HG03565 (cell line): Measurements from ENCODE around the gene RGS13.
A peak's percentile ranks its signal among the peaks of the same experiment; 100 is the strongest.
"Not testable (repeated sequence)": the region's sequence is repeated elsewhere in the genome, so short reads cannot be mapped to it uniquely, and the experiment has no call there.

ENCODE experiments used
- ATAC-seq: cut with Tn5 transposase; IDR thresholded peaks from one replicate; pipeline ENCODE4 v1.9.1; 2021; ENCODE audit warnings: mild to moderate bottlenecking, moderate library complexity; ENCODE audit not compliant: unreplicated experiment

The RGS13 gene

DNA sequence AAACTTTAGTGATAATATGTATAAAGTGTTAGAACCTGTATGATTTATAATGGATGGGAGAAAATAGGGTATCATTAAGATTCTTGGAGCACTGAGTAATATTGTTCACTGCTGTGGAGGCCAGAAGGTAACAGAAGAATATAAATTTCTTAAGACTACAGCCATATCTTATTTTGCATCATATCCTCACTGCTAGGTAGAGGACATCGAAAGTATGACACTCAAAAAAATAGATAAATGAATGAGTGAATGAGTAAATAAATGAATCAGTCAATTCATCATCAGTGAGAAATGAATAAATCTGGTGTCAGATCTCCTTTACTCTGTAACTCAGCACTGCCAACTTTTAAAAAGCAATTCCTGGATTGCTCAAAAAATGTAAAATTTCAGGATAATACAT lies 33.2 kb downstream of the RGS13 start:
- no peak for ATAC-seq

DNA sequence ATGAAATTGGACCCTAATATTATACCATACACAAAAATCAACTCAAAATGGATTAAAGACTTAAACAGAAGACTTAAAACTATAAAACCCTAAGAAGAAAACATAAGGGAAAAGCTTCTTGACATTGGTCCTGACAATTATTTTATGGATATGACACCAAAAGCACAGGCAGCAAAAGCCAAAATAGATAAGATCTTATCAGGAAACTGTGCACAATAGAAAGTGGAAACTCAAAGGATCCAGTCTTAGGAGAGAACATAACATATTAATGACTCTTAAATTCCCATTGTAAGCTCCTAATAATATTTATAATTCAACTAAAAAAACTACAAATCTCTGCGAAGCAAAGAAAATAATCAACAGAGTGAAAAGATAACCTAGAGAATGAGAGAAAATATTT lies 39.8 kb downstream of the RGS13 start:
- ATAC-seq = no peak

DNA sequence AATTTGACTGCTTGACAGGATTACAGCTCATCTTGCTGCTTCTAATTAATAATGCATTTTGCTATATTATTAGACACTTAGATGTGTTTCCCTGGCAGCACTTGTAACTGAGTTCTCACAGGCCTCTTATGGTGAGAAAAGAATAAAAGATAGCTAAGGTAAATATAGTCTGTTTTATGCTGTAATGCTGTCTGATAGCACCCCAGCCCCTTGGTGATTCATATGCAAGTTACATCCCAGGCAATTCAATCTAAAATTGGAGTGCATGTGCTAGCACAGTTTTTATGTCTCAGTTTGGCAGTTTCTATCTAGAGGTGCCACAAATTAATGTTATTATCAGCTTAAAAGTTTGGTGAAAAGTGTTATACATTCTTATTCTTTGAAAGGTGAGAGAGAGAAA lies 42.2 kb downstream of the RGS13 start:
- ATAC-seq = no peak

DNA sequence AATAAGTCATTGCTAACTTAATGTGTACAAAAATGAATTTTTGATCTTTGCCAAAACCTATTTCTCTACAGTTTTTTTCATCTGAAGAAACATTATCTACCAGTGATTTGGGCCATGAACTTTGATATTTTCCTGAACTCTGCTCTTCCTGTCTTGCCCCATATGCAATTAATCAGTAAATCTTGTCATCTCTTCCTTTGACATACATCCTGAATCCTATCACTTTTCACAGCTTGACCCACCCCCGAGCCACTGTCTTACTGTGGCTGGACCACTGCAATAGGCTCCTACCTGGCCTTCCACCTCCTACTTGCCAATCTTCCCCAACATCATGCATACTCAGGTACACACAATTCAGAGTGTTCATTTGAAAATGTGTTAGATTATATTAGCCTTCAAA lies 46.4 kb downstream of the RGS13 start:
- no peak for ATAC-seq

DNA sequence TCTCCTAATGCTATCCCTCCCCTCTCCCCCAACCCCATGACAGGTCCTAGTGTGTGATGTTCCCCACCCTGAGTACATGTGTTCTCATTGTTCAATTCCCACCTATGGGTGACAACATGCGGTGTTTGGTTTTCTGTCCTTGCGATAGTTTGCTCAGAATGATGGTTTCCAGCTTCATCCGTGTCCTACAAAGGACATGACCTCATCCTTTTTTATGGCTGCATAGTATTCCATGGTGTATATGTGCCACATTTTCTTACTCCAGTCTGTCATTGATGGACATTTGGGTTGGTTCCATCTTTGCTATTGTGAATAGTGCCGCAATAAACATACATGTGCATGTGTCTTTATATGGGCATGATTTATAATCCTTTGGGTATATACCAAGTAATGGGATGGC lies 47.1 kb downstream of the RGS13 start:
- ATAC-seq = not testable (repeated sequence)

DNA sequence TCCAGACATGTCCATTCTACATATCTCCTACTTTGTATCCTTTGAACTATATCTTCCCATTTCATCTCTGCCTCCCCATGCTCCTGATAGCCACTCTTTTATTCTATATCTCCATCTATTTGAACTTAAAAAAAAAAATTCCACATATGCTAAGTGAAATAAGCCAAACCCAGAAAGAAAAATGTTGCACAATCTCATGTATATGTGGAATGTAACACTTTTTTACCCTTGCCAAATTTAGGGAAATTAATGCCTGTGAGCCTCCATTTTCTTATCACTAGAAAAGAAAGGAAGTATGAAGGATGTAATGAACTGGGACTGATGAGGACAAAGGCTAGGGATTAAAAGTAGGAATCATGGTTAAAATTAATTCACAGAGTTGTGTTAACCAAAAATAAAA lies 53.5 kb downstream of the RGS13 start:
- ATAC-seq = no peak

DNA sequence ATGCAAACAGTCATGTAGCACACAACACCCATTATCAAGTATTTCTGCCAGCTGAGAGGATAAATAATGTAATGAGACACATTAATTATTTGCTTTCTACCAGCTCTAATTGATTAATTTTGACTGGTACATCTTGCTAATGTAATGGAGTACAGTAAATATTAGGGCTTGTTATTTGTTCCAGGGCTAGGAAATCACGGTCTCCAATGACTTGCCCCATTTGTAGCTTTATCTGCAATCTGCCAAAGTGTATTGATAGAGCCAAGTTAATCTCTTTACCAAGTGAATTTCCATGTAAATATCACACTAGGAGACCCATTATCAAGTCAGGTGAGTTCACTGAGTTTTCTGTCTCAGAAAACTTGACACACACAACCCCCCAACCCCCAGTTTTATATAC lies 55.1 kb downstream of the RGS13 start:
- ATAC-seq = no peak

DNA sequence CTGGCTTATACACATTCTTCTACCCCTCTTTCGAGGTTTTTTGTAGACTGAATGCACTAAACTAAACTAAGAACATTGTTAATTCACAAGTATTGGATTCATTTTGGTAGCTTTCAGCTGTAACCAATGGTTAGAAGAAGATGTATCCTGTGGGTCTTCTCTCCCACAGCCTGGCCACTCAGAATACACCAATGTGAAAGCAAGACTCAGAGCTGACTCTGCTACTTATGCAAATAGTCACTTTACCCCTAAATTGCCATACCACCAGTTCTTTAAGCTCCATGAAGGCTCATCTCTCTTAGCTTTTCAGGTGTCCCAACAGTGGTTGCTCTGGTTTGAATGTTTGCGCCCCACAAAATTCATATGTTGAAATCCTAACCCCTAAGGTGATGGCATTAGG lies 60.1 kb downstream of the RGS13 start:
- ATAC-seq = no peak

DNA sequence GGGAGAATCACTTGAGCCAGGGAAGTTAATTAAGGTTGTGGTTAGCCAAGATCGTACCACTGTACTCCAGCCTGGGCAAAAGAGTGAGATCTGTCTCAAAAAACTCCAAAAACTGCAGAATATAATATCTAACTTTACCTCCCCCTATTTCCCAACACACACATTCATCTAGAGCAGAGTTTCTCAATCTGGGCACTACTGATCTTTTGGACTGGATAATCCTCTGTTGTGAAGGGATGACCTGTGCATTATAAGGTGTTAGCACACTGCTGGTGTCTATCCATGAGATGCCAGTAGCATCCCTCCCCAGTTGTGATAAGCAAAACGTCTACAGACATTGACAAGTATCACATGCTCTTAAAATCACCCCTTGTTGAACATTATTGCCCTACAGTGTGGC lies 61.8 kb downstream of the RGS13 start:
- ATAC-seq = no peak

DNA sequence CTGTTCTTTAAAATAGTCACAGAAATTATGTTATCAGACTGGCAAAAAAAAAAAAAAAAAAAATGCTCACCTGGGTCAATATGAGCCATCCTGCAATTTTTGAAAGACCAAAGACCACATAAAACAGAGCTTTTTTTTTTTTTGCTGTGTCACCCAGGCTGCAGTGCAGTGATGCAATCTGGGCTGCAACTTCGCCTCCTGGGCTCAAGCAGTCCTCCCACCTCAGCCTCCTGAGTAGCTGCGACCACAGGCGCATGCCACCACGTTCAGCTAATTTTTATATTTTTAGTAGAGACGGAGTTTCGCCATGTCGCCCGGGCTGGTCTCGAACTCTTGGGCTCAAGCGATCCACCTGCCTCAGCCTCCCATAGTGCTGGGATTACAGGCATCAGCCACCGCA lies 62.8 kb downstream of the RGS13 start:
- no peak for ATAC-seq

DNA sequence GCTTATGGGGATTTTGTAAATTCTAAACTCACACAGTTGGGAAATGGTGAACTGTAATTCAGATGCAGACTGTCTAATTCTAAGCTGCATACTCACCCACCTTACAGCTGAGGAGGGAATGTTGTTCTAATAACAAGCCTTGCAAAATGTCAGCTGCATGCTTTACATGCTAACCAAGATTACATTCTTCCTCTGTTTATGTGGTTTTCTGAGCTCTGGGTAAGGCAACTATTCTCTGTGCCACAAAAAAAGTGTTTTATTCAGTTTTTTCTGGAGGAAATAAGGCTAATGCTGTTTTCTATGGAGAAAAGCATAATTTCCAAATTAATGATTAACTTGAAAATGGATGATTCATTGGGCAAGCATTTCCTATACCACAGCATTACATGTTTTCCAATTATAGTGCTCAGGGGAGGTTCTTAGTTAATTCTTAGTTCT lies 64.9 kb downstream of the RGS13 start:
- ATAC-seq = no peak

DNA sequence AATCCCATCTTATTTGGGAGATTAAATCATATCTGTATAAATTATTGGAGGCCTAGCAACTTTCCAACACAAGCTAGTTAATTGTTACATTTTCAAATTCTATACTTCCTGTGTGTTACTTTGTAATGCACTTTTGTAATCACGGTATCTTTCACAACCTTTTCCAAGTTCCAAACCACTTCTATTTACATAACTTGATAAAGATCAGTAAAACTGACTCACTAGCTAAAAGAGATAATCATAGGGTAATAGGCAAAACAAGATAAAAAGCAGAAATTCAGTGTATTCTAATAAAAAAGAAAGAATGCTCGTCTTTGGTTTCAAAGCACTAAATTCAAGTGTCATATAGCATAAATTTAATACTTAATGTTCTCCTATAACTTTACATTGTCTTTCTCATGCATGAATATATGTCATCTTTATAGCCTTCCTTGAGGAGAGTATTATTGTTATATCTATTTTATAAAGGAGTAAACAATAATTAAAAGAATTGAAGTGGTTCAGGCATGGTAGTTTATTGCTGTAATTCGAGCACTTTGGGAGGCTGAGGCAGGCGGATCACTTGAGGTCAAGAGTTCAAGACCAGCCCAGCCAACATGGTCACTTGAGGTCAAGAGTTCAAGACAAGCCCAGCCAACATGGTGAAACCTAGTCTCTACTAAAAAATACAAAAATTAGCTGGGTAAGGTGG lies 66.4 kb downstream of the RGS13 start:
- ATAC-seq = no peak

DNA sequence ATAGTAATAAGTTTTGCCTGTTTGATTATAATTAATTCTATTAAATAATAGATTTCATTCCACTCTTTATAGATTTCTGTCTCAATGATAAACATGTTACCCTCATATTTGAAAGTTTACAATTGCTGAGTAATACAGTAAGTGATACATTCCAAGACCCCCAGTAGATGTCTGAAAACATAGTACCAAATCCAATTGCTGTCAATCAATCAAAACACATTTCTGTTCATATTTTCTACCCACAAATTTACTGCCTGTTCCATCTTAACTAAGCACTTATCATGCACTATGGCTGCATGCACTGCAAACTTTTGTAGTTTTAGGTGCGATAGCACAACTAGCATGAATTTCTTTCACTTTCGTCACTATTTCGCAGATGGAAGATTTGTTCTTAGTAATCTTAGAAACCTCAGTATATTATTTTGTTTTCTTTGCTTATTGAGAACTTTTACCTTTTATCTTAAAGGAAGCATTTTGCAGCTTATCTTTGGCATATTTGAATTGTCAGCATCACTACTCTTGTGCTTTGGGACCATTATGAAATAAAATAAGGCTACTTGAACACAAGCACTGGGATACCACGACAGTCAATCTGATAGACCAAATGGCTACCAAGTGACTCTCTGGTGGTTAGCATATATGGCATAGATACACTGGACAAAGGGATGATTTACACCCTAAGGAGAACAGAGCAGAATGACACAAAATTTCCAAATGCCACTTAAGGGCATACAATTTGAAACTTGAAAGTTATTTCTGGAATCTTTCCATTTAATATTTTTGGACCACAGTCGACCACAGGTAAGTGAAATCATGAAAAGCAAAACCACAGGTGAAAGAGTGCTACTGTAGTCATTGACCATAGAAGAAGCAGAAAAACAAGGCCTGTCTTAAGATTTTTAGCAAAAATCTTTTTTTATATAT lies 67.6 kb downstream of the RGS13 start:
- ATAC-seq = peak; percentile 79

DNA sequence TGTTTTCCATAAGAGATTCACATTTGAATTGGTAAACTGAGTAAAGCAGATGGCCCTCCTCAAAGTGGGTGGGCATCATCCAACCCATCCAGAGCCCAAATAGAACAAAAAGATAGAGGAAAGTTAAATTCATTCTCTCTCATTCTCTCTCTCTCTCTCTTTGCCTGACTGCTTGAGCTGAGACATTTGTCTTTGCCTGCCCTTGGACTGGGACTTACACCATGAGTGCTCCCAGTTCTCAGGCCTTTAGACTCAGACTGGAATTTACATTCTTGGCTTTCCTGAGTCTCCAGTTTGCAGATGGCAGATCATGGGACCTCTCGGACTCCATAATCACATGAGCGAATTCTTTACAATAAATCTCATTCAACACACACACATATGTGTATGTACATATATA lies 69.6 kb downstream of the RGS13 start:
- ATAC-seq = no peak

DNA sequence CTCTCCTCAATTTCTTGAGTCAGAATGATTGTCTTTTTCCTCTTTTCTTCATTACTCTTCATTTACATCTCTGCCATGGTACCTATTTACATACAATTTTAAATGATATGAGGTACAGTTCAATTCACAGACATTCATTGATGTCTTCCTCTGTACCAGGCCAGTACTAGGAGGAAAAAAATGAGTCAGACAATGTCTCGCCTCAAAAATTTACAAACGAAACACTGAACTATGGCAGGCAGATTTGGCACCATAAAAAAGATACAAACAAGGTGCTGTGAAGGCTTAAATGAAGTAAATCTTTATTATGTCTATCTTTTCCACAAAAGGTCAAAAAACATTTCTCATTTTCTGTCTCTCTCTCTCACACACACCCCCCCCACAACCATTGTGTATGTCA lies 71.0 kb downstream of the RGS13 start:
- ATAC-seq = no peak

DNA sequence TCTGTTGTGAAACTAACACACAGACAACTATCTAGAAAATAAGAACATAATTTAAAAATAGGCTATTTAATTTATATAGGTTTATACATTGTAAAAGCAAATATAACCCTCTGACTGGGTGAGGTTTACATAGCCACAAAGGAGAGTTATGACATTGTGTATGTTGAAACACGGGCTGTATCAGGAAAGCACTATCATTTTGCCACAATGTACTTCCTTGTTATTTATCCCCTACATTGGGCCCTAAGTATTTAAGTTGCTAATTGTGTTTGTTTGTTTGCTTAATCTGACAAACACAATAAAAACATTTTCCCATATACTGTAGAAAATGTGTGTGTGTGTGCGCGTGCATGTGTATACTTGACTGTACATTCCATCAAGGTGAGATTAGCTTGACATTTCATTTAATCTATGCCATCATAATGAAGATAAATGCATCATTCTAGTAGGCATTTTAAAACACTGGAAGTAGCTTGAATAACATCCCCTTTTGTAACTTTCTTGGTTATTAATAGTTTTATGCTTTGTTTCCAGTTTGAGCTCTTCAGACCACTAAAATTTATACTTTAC lies 72.1 kb downstream of the RGS13 start:
- ATAC-seq = no peak

DNA sequence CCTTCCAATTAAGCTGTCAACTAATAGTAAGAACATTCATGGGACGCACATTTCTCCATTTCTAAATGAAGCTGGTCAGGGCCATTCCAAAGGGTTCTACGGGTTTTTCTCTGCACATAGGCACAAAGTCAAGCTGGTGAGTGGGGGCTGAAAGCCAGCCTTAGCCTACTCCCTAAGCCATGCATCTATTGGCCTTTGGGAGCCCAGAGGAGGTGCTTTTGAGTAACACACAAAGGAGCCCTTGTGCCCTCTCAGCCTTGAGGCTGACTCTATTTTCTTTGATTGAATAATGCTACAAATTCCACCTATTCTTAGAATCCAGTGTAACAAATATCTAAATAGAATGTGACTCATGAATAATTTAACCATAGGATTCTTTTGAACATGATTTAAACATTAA lies 73.6 kb downstream of the RGS13 start:
- no peak for ATAC-seq
